GM18520 (cell line): ENCODE results near the gene DYNLL1.
"Not testable (repeated sequence)": the region's sequence is repeated elsewhere in the genome, so short reads cannot be mapped to it uniquely, and the experiment has no call there.

ENCODE experiments used
- ATAC-seq: cut with Tn5 transposase; IDR thresholded peaks from one replicate; pipeline ENCODE4 v1.9.1; 2021; ENCODE audit not compliant: unreplicated experiment

DYNLL1 gene

DNA sequence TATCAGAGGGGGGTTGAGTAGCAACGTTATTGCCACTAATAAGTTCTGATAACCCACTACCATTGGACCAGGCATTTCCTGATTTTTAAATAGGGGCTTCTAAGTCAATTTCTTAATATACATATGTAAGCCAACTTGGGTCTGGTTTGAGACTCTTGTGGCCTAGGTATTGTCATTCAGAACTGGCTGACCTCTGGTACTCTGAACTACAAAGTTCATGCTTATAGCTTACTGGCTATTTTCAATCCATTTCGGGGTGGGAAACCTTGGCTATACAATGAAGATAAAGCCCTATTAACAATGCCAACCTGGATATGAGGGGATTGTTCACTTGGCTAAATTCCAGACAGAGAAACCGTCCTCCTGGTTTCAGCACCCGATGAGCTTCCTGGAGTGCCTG, 8.7 kb downstream of the DYNLL1 start:
- ATAC-seq: no peak

DNA sequence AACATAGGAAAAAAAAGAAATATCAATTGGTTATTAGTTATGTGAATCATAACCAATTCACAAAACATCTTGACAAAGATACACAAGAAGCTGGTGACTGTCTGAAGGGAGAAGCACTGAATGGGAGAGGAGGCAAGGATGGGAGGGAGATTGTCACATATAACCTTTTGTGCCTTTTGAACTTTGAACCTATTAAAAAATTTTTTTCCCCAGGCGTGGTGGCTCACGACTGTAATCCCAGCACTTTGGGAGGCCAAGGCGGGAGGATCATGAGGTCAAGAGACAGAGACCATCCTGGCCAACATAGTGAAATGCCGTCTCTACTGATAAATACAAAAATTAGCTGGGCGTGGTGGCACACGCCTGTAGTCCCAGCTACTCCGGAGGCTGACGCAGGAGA, 12.6 kb downstream of the DYNLL1 start:
- no peak for ATAC-seq

DNA sequence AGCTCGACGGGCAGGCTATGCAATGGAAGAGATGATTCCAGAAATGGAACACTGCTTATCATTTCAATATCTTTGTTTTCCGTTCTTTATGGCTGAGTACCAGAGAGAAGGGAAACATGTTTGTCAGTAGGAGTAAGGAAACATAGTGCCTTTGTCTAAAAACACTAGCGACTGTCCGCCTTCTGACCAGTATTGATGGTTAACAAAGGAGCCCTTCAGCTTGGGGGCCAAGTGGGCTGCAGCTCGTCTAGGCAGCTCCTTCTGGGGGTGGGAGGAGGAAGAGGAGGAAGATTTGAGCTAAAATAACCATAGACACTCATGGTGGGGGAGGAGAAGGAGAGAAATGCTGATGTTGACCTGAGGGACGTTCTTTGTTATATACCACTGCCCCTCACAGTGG, 18.1 kb downstream of the DYNLL1 start:
- ATAC-seq: no peak

DNA sequence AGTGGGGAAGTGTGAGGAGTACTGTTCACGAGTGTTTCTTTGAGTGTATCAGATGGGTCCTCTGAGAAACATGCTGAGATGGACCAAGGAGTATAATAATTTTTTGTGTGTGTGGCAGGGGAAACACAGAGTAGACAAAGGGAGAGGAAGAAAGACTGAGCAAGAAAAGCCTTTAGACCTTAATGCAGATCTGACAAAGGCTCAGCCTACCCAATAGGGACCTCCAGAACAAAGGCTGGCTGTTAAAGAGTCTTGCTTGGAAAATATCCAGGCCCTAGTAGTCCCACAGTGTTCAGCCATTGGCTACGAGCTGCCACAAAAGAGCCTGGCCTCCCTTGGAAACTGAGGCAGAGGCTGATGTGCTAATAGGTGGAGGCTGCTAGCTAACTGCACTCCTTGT, 19.6 kb downstream of the DYNLL1 start:
- ATAC-seq: no peak

DNA sequence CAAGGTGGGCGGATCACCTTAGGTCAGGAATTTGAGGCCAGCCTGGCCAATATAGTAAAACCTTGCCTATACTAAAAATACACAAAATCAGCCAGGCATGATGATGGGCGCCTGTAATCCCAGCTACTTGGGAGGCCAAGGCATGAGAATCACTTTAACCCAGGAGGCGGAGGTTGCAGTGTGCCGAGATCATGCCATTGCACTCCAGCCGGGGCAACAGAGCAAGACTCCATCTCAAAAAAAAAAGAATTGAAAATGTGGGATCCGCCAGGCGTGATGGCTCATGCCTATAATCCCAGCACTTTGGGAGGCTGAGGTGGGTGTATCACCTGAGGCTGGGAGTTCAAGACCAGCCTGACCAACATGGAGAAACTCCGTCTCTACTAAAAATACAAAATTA, 23.4 kb downstream of the DYNLL1 start:
- ATAC-seq: not testable (repeated sequence)

DNA sequence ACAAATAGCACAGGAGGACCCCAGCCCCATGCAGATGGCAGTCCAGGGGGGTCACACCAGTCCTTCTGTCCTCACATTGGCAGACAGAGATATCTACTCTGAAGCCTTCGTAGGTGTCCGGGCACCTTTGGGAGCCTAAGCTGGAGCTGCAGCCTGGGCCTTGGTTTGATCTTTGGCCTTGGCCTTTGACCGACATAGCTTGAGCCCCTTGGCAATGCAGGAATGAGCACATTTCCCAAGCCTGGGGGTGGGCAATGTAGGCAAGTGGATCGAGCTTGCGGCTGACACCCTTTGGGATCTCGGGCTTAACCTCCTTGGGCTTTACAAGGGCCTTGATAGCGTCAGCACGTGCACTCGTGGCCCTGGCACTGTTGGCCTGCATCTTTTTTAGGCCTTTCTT, 26.7 kb downstream of the DYNLL1 start:
- no peak for ATAC-seq

DNA sequence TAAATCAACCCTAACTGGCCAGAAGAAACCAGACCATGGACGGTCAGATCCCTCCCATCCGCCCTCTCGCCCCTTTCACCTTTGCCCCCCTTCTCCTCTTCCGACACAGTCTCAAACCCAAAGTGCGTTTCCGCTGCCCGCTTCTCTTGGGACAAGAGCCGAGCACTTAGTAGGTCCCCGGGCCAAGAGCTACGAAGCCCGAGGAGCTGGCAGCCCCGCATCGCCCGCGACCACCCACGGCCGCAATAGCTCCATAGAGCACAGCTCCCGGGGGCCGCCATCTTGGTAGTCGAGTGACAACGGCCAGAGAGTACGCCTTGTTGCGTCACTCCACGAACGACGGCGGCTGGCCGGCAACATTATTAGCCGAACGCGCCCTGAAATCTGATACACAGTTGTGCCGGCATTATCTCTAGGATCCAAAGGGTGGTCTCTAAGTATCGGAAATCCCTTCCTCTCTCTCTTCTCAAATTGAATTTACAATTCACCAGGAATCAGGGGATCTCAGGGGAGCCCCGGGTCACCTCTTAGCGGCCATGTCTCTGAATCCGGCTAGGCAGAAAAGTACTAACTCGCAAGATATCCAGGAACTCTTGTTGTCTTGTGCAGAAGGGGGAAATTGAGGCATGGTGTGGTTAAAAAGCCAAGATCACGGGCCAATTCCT, 33.1 kb downstream of the DYNLL1 start, which contains the start of gene COQ5:
Gene COQ5 (minus strand): TSS at position 298 of the 665 bp plus-strand sequence. CDS start 17 bp downstream, at position 281.
- peak; percentile 65 for ATAC-seq

DNA sequence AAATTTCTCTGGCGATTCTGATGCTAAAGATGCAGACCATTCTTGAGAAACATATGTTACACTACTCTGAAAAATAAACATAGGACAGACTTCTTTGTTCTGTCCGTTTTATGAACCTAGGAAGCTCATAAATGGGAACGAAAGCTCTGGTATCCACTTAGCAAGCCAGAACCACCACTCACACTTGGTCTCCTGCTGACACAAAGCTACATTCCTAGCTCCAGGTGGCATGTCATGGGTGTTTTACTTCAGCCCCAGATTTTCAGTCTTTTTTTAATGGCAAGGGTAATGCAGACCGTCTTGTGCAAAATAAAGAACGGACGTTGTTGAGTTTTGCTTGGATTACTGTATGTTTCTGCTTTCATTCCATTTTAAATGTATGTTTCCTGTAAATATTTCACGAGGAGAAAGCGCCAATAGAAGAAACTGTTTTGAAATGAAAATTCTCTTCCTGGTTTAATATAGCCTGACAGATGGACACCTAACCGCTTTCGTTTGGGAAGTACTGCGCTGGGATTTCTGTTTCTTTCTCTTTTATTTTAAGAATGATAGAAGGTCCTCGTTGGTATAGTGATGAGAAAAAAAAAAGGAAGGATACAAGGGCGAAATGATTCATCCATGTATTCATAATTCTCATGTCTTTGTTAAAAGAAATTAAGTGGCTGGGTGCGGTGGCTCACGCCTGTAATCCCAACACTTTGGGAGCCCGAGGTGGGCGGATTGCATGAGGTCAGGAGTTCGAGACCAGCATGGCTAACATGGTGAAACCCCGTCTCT, 33.9 kb downstream of the DYNLL1 start:
- ATAC-seq: no peak

DNA sequence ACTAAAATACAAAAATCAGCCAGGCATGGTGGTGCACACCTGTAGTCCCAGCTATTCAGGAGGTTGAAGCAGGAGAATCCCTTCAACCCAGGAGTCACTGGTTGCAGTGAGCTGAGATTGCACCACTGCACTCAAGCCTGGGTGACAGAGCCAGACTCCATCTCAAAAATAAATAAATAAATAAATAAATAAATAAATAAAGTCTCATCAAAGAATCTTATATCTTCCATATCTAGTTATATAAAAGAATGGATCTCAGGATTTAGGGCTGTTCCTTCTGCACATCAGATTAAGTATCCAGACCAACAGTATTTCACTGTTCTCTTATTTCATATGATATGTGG, 34.5 kb downstream of the DYNLL1 start:
- ATAC-seq: not testable (repeated sequence)

DNA sequence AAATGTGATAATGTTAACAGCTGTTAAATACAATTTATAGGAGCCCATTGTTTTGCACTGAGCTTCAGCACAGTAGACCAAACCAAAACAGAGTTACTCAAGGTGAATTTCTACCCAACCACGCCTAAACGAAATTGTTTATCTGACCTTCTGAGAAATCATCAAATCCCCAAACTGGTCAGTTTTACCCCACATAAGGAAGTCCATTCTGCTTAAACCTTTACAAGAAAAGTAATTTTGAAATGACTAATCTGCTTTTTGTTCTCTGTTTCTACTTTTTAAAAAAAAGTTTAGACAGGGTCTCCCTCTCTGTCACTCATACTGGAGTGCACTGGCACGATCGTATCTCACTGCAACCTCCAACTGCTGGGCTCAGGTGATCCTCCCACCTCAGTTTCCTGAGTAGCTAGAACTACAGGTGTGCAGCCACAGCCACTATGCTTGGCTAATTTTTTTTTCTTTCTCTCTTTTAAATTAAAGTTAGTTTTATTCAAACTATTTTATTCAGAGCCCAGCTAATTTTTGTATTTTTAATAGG, 36.9 kb downstream of the DYNLL1 start:
- no peak for ATAC-seq

DNA sequence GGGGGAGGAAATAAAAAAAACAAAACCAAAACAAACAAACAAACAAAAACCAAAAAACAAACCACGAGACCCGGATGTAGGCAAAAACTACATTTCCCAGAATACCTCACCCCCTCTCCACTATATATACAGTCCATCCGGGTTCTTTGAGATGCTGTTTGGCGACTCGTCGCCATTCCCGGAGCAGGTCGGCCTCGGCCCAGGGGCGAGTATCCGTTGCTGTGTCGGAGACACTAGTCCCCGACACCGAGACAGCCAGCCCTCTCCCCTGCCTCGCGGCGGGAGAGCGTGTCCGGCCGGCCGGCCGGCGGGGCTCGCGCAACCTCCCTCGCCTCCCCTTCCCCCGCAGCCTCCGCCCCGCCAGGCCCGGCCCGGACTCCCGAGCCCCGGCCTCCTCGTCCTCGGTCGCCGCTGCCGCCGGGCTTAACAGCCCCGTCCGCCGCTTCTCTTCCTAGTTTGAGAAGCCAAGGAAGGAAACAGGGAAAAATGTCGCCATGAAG, 38.3 kb downstream of the DYNLL1 start, which contains the start of gene RNF10:
Gene RNF10 (plus strand): TSS at position 154 of the 500 bp plus-strand sequence. CDS start 456 bp downstream, outside the sequence.
- peak; percentile 79 for ATAC-seq

DNA sequence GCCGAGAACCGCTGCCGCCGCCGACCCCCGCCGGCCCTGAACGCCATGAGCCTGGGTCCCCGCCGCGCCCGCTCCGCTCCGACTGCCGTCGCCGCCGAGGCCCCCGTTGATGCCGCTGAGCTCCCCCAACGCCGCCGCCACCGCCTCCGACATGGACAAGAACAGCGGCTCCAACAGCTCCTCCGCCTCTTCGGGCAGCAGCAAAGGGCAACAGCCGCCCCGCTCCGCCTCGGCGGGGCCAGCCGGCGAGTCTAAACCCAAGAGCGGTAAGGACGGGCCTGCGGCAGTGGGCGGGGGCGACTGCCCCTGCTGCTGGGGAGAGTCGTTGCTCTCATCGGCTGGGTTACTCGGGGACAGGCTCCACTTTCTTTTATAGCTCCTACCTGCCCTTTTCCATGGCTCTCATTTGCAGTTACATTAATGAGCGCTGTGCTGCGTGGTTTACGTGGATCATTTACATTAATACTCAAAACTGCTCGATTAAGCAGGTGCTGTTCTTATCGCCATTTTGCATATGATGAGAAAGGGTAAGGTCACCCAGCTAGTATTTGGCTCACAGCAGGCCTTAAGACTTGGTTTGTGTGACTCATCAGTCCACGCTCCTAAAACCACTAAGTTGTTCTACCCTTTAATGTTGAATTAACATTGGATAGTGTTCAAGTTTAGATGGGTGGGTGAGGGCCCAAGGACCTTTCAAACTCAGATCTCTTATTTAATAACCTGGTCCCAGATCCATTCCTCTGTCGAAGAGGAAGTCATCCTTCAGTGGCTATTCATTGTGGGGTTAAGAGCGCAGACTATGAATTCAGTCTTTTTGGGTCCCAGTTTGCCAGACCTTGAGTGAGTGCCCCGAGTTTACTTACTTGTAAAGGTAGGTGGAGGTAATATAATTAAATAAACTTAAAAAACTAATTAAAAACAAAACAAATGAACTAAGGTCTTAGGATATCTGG, 39.1 kb downstream of the DYNLL1 start:
- no peak for ATAC-seq

DNA sequence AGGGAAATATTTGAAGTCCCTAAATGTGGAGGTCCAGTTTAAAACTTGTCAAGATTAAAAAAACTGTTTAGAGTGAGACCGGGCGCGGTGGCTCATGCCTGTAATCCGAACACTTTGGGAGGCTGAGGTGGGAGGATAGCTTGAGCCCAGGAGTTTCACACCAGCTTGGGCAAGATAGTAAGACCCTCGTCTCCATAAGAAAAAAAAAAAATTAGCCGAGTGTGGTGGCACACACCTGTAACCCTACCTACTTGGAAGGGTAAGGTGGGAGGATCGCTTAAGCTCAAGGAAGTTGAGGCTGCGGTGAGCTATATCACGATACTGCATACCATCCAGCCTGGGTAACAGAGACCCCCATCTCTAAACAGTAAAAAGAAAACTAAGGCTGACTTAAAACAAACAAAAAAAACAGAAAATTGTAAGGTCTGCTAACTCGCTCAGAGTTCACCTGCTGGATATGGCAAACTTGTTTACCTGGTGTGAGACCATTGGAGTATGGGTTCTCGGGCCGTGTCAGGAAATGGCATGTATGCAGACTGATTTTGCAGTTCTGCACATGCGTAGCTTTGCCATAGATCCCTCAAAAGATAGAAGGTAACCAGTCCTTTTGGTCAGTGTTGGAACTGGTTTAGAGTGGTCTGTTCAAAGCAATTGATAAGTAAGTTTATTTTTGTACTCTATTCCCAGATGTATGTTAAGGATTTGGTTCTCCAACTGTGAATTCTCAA, 40.3 kb downstream of the DYNLL1 start:
- no peak for ATAC-seq

DNA sequence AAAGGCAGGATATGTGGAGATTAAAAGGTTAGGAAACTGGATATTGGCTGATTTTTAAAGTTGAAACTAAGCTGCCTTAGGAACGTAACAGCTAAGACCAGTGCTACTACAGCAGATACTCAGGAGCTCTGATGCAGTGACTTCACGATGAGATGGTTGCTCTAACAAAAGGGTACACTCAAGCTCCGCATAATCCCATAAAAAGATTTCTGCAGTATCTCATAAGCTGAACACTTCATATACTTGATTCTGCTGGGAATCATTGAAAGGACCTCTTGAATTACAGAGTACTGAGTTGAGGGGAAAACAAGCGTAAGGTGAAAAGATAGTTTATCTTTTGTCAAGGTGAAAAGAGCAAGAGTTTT, 41.9 kb downstream of the DYNLL1 start:
- ATAC-seq: no peak

DNA sequence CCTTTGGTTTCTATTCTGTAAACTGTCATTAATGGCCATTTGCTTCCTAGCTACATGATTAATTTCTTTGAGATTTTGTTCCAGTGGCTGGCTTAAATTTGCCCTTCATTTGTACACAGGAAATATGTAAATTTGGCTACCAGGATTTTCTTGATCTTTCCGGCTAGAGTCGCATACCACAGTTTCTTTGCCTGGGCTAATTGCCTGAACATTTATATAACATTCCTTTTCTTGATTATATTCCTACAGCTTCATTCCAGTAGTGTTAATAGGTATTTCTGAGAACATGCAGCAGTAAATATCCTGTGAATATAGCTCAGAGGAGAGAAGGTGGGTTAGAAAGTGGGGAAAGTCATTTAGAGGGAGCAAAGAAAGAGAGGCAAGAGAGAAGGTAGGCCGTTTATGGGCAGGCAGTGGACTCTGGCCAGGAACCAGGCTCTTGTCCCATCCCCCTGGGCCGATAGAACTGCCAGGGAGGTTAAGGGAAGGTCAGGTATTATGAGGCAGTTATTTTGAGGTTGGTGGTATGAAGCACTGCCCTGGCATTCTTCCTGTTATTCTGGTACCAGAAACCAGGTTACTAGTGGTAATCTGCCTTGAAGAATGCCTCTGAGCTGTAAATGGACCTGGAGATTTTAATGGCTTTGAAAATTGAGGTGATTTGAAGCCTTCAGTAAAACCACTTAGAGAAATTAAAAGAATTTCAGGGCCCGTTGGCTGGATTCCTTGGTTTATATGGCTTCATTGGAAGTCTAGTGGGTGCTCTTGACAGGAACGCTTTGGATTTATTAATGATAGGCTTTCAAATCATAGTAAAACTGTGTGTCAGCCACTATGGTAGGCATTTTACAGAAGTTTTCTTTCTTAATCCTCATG, 42.6 kb downstream of the DYNLL1 start:
- no peak for ATAC-seq

DNA sequence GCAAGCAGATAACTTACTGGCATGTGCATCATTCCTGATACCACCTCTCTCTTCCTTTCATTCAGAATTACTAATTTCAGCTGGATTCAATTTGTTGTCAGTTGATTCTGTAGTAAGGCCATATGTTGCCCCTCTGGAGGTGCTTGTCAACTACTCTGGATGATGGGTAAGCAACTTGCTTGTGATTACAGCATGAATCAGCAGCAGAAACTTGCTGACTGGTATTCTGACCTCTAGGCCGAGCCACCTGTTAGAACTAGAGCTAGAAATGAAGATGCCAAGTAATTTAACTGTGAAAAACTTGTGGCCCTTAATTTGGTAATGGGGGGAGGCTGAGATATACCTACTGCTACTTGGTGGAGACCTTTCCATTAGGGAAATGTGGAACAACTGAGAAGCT, 43.4 kb downstream of the DYNLL1 start:
- no peak for ATAC-seq

DNA sequence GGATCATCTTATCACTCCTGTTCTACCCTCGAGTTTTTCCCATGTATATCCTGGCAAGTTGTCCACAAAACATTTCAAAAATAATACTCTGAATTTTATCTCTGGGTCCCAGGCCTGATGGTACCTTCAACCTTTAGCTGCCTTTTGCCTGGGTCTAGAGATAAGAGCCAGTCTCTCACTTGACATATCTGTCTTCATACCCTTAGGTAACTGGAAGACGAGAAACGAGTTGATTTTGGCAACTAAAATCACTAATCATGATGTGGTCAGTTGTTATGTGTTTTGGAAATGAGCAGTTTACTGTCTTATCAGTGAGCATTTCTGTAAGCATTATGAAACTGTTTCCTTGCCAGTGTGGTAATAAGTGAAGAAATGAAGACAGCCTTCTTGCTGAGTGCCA, 44.5 kb downstream of the DYNLL1 start:
- no peak for ATAC-seq

DNA sequence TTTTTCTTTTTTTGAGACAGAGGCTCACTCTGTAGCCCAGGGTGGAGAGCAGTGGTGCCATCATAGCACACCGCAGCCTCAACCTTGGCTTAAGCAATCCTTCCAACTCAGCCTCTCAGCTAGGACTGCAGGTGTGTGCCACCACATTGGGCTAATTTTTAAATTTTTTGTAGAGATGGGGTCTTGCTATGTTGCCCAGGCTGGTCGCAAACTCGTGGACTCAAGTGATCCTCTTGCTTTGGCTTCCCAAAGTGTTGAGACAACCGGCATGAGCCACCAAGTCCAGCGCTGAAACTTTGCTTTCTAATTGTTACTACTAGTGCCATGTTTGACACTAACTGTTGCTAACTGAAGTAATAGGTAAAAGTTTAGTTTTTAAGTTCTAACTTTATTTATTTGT, 46.3 kb downstream of the DYNLL1 start:
- ATAC-seq: no peak

DNA sequence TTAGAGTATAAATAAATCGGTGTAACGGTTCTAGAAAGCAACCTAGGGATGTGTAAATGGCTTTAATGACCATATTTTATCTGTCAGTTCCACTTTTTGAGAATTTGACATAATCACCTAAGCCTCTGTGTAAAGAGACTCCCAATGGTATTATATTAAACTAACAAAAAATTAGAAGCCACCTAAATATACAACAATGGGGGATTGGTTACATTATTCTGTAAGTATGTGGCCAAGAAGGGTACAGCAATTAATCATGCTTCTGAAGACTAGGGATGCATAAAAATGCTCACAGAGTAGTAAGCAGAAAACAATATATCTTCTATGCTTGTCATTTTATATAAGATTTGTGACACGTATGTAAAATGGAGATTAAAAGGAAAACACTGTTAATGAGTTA, 48.8 kb downstream of the DYNLL1 start:
- ATAC-seq: no peak

DNA sequence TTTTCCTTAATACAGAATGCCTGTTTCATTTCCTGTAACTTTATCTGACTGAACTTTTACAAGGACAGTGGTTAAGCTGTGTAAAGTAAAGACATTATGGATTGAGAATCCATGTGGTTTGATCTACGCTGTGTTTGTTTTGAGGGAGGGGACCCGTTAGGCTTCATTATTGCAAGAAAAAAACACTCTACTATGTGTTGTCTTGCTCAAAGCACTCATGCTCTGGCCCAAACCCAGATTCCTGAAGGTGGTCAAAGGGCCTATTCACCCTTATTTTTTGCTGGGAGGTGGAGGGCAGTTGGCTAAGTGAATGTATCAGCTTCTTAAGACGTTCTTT, 50.1 kb downstream of the DYNLL1 start:
- no peak for ATAC-seq
